Renal cortical epithelial cell (primary cell): Measurements from ENCODE around the gene ZFP62. TPM values are rescaled to one million over a fixed set of nuclear protein-coding genes. Genes with fewer than 3 reads are reported as not detected.
"Not testable (repeated sequence)": the region's sequence is repeated elsewhere in the genome, so short reads cannot be mapped to it uniquely, and the experiment has no call there.

Experiments used
- DNase-seq: peaks from one replicate; pipeline ENCODE4 v3.0.0-alpha.2; 2011; ENCODE audit warnings: low read depth
- total RNA-seq: library from RNA; depleted of rRNA; stranded (reverse); fragments of >200 nt; gene quantifications from 2 replicates; pipeline ENCODE4 v1.2.3, GENCODE V29; 2014

ZFP62 gene
- total RNA-seq = 7.6 and 37.1 TPM in 2 replicates

DNA sequence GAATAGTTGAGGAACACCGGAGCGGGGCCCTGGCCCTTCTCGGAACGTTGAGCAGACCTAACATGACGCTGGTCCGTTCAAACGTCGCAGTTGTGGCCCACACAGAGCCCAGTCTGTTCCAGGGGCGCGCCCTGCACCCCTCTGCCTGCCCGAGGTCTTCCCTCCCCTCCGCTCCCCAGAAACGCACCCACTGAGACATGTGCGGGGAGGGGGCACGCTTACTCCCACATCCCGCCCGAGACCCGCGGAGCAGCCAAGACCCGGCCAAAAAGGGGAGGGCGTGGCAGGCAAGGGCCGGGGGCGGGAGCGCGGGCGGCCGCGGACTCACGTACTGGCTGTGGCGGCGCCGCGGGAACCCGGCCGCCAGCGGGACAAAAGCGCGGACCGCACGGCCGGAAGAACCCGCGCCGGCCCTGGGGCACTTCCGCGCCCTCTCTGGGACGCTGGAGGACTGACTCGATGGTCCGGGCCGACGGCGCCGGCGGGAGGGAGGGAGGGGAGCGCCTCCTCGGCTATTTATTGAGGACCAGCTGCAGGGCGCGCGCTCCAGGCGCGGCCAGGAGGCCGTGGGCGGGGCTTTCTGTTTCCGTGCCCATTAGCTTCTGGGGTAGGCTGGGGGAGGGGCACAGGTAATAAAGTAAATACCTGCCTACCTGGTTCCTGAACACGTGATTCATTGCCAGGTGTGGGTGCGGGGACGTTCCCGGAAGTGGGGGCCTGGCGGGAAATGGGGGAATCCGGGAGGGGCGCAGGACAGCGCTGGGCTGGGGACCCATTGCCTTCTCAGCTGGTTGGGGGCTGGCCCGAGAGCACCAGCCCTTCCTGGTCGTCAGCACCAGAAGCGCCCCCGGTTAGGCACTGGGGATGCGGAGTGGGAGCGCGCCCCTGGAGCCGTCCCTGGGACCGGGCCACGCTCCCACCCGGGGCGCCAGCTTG is at the start of gene ZFP62:
ZFP62 (minus strand) TSS at position 390 of the 936 bp plus-strand sequence; CDS start at position 333, 57 bp downstream.
- peak; percentile 56 for DNase-seq

DNA sequence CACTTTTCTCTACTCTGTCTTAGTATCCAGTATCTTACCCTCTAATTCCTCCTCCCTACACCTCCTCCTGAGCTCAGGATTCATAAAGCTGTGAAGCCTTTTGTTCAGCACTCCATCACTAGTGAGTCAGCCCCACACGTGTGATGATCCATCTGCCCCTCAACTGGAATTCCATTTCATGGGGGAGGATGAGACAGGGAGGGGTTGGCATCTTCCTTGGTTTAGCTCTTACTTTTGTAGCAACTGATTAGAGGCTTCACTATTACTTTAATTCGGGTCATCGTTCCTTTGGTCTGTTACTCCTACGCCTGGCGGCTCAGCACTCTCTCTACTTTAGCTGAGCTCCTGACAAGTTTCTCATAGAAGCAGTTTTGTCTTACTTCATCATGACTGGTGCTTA is 49.7 kb upstream of the ZFP62 start:
- DNase-seq = peak; percentile 12

DNA sequence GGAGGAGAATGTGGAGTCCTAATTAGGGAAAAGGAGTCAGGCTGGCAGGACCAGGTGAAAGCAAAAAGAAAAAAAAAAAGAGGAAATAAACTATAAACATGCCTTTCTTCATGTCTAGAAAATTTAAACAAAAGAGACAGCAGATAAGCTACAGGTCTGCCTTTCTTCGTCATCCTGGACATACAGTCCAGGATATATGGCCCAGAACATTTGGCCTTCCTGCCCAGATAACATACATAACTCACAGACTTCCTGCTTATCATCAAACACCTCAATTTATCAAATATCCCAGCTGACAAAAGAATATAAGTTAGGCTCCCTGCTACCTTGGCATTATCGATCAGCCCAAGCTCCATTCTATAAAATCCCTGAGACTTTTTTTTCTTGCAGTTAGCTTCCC is 49.1 kb upstream of the ZFP62 start:
- DNase-seq = no peak

DNA sequence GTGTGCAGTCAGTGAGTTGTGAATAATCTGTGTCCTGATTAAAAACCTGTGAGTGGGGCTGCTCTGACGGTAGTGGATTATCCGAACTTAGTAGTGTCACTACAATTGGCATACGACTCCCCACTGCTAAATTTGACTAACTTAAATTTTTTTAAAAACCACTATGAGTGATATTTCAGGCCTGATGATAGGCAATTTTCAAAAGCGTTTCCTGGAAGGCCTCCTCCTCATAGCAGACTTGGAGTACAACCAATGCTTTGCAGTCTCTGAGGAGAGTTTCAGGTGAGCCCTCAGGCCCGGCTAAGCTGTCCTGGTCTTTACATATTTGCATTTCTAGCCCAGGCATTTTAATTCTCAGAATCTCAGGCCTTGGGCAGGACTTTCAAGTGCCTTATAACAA is 48.7 kb upstream of the ZFP62 start:
- DNase-seq = no peak

DNA sequence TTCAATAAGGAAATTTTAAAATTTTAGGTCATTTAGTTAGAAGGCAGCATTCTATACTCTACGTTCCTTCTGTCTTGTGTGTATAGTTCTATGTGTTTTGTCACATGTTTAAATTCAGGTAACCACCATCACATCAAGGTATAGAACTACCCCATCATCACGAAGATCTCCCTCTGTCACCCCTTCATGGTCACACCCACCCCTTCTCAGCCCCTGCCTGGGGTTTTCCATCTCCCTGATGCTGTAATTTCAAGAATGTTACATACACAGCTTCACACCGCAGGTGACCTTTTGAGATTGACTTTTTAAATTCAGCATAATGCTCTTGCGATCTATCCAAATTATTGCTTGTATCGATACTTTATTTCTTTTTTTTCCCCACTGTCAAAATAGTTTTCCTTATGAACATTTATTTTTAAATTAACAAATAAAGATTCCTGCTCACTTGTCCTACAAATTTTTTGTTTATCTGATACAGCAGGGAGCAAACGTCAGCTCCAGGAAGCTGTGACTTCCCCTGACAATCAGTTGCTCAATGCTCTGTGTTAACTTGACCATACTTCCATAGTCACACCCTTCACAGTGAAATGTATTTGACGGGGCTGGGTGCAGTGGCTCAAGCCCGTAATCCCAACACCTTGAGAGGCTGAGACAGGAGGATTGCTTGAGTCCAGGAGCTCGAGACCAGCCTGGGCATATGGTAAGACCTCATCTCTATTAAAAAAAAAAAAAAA is 48.1 kb upstream of the ZFP62 start:
- DNase-seq = no peak

DNA sequence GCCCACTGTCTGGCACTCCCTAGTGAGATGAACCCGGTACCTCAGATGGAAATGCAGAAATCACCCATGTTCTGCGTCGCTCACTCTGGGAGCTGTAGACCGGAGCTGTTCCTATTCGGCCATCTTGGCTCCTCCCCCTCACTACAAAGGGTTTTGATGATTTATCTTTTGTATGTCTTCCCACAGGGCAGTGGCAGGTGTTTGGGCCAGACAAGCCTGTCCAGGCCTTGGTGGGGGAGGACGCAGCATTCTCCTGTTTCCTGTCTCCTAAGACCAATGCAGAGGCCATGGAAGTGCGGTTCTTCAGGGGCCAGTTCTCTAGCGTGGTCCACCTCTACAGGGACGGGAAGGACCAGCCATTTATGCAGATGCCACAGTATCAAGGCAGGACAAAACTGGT is 47.3 kb upstream of the ZFP62 start:
- no peak for DNase-seq

DNA sequence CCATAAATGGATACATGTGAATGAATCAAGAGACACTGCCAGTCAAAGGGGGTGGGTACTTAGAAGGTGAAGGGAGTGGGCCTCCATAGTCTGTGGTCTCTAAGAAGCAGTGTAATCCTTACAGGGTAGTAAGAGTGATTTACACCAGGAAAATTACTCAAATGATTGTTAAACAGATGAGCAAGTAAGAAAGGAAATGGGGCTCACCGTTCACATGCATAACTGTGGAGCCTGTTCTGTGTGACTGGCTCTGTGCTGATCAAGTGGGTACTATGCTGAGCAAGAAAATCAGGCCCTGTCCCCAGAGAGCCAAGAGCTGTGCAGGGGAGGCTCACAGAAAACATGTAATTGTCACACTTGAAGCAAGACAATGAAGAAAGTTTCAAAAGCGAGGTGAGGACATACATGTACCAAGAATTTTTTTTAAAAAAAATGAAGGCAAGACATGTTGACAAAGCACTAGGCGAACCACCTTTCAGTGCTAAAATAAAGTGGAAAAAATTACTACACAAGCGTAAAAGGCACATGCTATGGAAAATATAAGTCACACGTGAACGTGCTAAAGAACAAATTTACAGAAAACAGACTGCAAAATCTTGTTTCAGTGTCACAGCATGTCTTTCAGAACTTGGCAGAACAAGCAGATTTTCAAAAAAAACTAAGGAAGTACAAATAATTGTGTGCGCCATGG is 40.4 kb upstream of the ZFP62 start:
- DNase-seq = no peak

DNA sequence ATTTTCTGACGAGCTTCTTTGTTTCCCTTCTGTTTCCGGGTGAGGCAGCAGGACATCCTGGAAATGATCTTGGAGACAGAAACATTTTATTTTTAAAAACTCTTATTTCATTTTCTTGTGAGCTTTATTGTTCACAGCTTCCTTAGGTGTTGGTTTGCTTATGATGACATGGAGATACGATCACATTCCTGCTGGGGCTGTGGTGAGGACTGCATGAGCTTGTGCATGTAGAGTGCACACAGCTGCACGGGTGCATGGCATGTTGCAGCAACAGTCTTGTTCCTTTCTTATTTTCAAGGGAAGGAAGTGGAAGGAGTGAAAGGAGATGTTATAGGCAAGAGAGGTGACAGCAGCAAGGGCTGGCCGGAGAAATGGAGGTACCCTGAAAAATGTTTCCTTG is 39.1 kb upstream of the ZFP62 start:
- no peak for DNase-seq

DNA sequence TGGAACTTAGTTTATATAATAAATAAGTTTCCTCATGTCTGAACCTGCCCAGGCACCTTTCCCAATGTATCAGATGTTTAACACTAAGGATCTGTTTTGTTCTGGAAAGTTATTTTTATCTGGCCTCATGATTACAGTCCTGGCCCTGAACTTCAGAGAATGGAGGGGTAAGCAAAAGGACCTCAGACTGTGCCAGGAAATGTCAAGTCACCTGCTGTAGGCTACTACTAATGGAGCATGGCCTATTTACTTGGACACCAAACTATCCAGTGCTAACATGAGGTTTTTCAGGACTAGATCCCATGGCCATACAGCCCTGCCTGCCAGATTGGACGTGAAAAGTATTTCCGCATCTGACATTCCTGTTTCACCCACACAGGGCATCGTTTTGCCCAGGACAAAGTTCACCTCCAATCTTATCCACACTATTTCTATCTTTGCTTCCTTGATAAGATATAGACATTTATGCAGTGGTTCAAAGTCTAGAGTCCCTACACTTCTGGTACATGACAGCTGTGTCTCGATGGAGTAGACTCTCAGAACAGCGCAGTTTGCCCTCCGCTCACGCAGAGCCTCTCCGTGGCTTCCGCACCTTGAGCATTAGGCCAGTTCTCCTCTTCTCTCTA is 37.7 kb upstream of the ZFP62 start, which contains the start of gene BTNL8:
BTNL8 (plus strand) TSS at position 539 of the 626 bp plus-strand sequence. CDS start 152 bp downstream, outside the sequence.
- DNase-seq = no peak

DNA sequence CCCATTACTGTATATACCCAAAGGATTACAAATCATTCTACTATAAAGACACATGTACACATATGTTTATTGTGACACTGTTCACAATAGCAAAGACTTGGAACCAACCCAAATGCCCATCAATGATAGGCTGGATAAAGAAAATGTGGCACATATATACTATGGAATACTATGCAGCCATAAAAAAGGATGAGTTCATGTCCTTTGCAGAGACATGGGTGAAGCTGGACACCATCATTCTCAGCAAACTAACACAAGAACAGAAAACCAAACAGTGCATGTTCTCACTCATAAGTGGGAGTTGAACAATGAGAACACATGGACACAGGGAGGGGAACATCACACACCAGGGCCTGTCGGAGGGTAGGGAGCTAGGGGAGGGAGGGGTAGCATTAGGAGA is 34.3 kb upstream of the ZFP62 start:
- DNase-seq = not testable (repeated sequence)

DNA sequence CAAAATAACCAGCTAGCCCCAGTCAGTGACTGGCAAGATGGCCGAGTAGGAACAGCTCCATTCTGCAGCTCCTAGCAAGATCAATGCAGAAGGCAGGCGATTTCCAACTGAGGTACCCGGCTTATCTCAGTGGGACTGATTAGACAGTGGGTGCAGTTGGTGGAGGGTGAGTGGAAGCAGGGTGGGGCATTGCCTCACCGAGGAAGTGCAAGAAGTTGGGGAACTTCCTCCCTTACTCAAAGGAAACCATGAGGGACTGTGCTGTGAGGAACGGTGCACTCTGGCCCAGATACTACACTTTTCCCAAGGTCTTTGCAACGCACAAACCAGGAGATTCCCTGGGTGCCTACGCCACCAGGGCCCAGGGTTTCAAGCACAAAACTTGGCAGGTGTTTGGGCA is 28.3 kb upstream of the ZFP62 start:
- DNase-seq = no peak

DNA sequence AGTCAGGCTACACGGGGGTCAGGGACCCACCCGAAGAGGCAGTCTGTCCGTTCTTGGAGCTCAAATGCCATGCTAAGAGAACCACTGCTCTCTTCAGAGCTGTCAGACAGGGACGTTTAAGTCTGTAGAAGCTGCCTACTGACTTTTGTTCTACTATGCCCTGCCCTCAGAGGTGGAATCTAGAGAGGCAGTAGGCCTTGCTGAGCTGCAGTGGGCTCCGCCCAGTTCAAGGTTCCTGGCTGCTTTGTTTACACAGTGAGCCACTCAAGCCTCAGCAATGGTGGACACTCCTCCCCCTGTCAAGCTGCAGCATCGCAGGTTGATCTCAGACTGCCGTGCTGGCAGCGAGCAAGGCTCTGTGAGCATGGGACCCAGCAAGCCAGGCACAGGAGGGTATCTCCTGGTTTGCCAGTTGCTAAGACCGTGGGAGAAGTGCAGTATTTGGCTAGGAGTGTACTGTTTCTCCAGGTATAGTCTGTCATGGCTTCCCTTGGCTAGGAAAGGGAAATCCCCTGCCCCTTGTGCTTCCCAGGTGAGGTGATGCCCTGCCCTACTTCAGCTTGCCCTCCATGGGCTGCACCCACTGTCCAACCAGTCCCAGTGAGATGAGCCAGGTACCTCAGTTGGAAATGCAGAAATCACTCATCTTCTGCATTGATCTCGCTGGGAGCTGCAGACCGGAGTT is 24.9 kb upstream of the ZFP62 start:
- peak; percentile 47 for DNase-seq

DNA sequence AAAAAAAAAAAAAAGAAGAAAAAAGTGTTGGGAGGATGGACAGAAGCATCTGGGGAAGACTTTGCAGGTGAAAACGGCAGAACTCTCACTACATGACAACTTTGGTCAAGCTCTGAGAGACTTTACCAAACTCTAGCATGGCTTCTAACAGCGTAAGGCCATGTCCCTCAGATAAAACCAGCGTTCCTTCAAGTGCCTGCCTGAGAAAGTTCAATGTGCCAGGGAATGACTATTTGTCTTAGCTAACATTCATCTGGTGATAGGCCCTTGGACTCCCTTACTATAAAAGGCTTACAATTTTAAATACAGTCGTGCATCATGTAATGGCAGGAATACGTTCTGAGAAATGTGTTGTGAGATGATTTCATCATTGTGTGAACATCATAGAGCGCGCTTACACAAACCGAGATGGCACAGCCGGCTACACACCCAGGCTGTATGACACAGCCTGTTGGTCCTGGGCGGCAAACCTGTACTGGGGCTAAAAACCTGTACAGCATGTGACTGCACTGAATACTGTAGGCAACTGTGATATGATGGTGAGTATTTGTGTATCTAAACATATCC is 14.9 kb upstream of the ZFP62 start:
- DNase-seq = no peak

DNA sequence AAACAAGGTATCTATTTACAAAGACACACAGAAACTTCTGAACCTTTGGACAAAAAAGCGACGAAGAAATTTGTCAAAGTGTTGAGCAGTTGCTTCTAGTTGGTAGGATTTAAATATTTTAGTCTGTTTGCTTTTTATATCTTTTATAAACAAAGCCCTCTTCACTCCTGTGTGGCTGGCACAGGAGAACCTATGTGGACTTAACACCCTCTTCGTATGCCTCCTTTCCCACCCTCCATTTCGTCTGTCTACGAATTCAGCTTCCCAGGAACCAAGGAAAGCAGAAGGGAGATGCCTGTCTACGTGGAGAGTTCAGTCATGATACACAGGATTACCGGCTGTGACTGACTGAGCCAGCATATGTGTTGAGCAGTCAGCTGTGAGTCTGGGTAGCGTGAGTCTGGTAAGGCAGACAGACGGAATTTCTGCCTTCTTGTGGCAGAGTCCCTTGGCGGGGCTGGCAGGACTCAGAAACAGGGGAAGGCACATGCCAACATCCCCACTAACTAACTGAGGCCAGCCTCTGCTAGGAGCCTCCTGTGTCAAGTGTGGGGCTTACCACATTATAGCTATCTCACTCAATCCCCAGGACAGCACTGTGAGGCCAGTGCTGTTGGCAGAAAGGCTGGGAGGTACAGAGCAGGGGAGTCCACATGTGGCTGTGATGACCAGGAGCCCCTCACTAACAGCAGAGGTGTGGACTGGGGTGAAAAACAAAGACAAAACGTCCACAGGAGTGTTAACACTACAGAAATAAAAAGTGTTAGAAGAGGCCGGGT is 13.9 kb upstream of the ZFP62 start:
- DNase-seq = no peak

DNA sequence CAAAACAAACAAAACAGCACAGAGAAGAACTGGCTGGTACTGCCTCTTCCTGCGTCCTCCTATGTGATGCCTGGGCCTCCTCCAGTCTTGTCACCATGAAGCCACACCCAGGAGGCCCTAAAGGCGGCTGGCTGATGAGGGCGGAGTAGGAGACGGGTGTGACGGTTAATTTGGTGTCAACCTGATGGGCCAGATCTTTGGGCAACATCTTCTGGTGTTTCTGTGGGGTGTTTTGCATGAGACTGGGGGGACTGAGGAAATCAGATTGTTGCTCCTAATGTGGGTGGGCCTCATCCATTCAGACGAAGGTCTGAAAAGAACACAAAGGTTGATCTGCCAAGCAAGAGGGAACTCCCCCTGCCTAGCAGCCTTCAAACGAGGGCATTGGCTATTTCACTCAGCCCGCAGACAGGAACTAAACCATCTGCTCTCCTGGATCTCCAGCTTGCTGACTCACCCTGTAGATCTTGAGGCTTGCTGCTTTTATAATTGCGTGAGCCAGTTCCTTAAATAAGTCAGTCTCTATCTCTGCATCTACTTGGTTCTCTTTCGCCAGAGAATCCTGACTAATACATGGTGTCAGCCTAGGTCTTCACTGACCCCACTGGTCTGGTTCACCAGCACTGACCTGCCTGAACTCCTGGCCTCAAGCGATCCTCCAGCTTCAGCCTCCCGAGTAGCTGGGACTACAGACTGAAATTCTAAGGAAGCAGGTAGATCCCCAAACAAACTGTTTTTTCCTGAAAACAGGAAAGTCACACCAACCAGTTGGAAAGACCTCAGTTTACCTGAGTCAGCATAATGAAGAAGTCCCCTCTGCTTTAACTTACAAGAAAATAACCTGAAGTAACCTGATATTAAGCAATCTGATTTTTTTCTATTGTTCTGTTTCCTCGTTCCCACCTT is 12.8 kb upstream of the ZFP62 start:
- DNase-seq = no peak

DNA sequence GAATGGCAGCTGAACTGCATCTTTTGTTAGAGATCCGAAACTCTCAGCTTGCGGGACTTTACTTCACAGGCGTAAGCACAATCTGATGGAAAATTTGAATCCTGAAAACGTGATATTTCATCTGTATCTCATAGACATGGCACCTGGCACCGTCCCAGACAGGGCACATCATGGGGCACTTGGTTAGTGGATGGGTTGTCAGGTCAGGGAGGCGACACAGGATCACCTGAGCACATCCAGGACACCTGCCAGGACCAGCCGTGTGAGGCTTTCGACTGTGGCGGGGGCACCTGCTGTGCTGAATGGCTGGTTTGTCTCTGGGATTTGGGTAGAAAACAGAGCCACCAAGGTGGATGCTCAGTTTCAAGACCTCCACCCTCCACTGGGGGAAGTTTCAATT is 11.3 kb upstream of the ZFP62 start:
- no peak for DNase-seq

DNA sequence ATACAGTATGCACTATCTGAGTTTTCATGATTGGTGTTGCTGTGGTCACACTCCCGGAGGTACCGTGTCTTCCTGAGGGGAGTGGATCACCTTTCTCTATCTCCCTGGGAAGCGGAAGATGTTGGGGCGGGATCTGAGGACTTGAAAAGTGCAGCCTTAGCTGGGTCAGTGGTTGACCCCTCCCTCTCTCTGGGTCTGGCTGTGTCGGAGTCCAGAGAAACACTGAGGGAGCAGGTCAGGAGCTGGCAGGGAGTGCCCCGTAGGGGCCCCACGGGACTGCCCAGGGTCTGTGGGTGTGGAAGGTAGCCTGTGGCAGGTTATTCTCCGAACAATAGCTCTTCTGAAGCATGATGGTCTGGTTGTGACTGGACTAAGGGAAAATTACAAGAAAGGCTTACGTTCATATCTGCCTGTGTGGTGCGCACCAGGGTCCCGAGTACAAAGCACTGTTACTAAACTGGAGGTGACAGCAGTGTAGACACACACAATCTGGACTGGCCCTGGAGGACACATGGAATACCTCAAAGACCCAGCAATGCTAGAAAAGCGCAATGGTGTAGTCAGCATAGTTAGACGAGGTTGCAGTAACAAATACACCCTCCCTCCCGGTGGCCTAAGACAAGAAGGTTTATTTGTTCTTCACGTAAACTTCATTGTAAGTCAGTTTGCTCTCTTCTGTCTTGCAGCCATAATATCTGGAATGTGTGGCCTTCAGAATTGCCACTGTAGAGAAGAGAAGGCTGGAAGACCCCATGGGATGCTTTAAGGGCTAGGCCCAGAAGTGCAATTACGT is 9.4 kb upstream of the ZFP62 start:
- DNase-seq = no peak

DNA sequence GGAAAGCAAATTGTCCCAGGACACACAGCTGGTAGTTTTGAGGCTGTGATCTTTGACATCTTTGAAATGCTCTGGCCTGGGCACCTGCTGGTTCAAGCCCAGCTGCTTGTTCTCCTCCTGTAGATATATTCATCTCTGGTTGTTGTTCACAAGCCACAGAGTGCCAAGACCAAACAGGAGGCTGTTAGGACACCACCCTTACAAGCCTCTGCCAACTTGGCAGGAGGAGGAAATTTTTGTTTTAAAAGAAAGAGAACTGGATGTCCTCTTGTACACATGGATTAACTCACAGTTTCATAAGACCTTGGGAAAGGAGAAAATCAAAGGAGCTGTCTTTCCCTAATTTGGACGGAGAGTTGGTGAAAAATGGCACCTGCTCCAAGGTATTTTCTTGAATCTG is 8.5 kb upstream of the ZFP62 start:
- DNase-seq = no peak
